Activated T-cell treated with anti-CD3 and anti-CD28 coated beads, Interleukin-2, amount 50 U/mL, for 72 hours (primary cell): Measurements from ENCODE around the gene CTSS. TPM values are rescaled to one million over a fixed set of nuclear protein-coding genes. Genes with fewer than 3 reads are reported as not detected.

Experiments
- ATAC-seq, 2 donors: fragments of 150-1000 bp; cut with Tn5 transposase; replicated peaks in 1 of 2; 2 replicates each; pipeline ENCODE4 v1.10.0; 2021; ENCODE audit warnings: moderate library complexity in 2 of 2, mild to moderate bottlenecking in 1 of 2
- DNase-seq, 2 donors: peaks; one replicate each; pipeline ENCODE4 v3.0.0; 2021 to 2022; ENCODE audit warnings: mixed read lengths in 1 of 2
- H3K27ac Mint-ChIP-seq: one replicate; pipeline ENCODE4 v1.8.0; 2022; ENCODE audit warnings: mild to moderate bottlenecking, moderate library complexity, mixed read lengths
- H3K27me3 Mint-ChIP-seq: one replicate; pipeline ENCODE4 v1.8.0; 2022; ENCODE audit warnings: low read depth, mixed read lengths
- H3K36me3 Mint-ChIP-seq, 2 donors: one replicate each; pipeline ENCODE4 v1.8.0; 2022; ENCODE audit warnings: mixed read lengths in 2 of 2, mild to moderate bottlenecking in 1 of 2; ENCODE audit not compliant: insufficient read depth in 2 of 2
- H3K4me1 Mint-ChIP-seq: one replicate; pipeline ENCODE4 v1.8.0; 2022; ENCODE audit warnings: low read depth, mixed read lengths
- H3K4me3 Mint-ChIP-seq, 2 donors: one replicate each; pipeline ENCODE4 v1.8.0; 2022; ENCODE audit warnings: mild to moderate bottlenecking in 2 of 2, mixed read lengths in 2 of 2, moderate library complexity in 2 of 2
- H3K9me3 Mint-ChIP-seq, 2 donors: one replicate each; pipeline ENCODE4 v1.8.0; 2022; ENCODE audit warnings: mixed read lengths in 2 of 2
- total RNA-seq, 2 donors: library from RNA; stranded (reverse); gene quantifications; one replicate each; pipeline ENCODE4 v1.2.3, GENCODE V29; 2022

The CTSS gene
- total RNA-seq, 2 donors from 2014 or later = 47.1 to 70.8 TPM

DNA sequence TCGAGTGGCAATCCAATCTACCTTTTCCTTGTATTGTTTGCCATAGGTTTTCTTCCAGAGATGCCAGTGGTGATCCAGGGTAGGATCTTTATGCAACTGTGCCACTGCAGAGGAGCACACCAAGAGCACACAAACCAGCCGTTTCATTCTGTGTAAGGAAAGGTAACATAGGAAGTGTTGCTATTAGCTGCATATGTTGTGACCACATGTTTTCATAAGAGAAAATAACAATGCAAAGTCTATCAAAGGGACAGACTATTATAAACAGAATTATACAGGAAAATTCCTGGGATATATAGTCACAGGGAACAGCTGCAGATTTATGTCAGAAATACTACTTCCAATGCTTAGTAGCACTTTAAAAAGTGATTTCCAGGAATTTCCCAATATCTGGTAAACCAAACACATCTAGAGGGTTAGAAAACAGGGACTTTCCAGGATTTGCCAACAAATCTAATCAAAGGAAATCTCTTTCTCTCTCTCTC is 919 bp downstream of the CTSS start:
- H3K4me1 Mint-ChIP-seq = peaks cover 66% of the 10 kb centered on the region
- H3K27ac Mint-ChIP-seq = peak overlapping the region; percentile 98
- no peaks in the 10 kb centered on the region for H3K9me3 Mint-ChIP-seq
- DNase-seq = no peak
- ATAC-seq = peak in 1 of 2 donors; percentile 39
- peaks cover 10 to 22% of the 10 kb centered on the region in 2 donors for H3K36me3 Mint-ChIP-seq
- H3K4me3 Mint-ChIP-seq = peak overlapping the region; percentile 93 to 95
- no peaks in the 10 kb centered on the region for H3K27me3 Mint-ChIP-seq

DNA sequence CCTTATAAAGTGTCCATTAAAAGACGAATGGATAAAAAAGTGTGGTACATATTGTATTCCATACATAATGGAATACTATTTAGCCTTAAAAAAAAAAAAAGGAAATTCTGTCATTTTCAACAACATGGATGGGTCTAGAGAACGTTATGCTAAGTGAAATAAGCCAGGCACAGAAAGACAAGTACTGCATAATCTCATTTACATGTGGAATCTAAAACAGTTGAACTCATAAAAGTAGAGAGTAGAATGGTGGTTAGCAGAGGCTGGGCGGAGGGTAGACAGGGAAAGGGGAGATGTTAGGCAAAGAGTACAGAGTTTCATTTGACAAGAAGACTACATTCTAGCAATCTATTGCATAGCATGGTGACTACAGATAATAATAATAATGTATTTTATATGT is 2.6 kb downstream of the CTSS start:
- DNase-seq = no peak
- peaks cover 66% of the 10 kb centered on the region for H3K4me1 Mint-ChIP-seq
- ATAC-seq = no peak
- peaks cover 10 to 22% of the 10 kb centered on the region in 2 donors for H3K36me3 Mint-ChIP-seq
- H3K9me3 Mint-ChIP-seq = no peaks in the 10 kb centered on the region
- no peaks in the 10 kb centered on the region for H3K27me3 Mint-ChIP-seq
- H3K27ac Mint-ChIP-seq = no peak overlapping the region
- peak overlapping the region; percentile 10 to 46 for H3K4me3 Mint-ChIP-seq

DNA sequence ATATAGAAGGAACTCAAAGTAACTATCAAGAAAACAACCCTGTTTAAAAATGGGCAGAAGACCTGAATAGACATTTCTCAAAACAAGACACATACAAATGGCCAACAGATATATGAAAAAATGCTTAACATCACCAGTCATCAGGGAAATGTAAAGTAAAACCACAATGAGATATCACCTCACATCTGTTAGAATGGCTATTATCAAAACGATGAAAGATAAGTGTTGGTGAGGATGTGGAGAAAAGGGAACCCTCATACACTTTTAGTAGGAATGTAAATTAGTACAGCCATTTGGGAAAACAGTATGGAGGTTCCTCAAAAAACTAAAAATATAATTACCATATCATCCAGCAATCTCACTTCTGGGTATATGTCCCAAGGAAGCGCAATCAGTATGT is 3.0 kb downstream of the CTSS start:
- DNase-seq (no peak), ATAC-seq (no peak)
- no peaks in the 10 kb centered on the region for H3K27me3 Mint-ChIP-seq
- no peak overlapping the region for H3K27ac Mint-ChIP-seq
- H3K4me3 Mint-ChIP-seq = peak overlapping the region; percentile 3 to 46
- peaks cover 64% of the 10 kb centered on the region for H3K4me1 Mint-ChIP-seq
- no peaks in the 10 kb centered on the region for H3K9me3 Mint-ChIP-seq
- peaks cover 12 to 22% of the 10 kb centered on the region in 2 donors for H3K36me3 Mint-ChIP-seq

DNA sequence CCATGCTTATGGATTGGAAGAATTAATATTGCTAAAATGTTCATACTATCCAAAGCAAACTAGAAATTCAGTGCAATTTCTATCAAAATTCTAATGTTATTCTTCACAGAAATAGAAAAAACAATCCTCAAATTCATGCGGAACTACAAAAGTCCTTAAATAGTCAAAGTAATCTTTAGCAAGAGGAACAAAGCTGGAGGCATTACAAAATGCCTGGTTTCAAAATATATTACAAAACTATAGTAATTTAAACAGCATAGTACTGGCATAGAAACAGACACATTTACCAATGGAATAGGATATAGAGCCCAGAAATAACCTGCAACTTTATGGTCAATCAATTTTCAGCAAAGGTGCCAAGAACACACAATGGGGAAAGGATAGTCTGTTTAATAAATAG is 3.8 kb downstream of the CTSS start:
- DNase-seq (no peak), ATAC-seq (no peak)
- Mint-ChIP-seq H3K36me3 (peaks cover 12 to 22% of the 10 kb centered on the region in 2 donors), H3K27ac (no peak overlapping the region), H3K9me3 (no peaks in the 10 kb centered on the region), H3K27me3 (no peaks in the 10 kb centered on the region), H3K4me1 (peaks cover 56% of the 10 kb centered on the region), H3K4me3 (no peak overlapping the region)

DNA sequence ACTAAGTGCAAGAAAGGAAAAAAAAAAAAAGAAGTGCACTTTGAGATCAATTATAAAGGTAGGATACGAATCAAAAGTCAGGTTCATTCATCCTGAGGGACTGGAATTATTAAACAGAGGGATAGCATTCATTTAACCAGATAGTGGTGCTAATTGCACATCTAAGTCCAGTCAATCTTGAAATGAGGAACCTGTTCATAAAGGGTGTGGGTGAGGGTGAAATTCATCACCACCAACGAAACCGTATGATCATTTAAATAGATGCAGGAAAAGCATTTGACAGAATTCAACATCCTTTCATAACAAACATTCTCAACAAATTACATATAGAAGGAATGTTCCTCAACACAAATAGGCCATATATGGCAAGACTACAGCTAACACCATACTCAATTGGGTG is 5.6 kb downstream of the CTSS start:
- Mint-ChIP-seq H3K9me3 (no peaks in the 10 kb centered on the region), H3K36me3 (peaks cover 8 to 20% of the 10 kb centered on the region in 2 donors), H3K4me3 (no peak overlapping the region), H3K27me3 (no peaks in the 10 kb centered on the region), H3K27ac (peak overlapping the region; percentile 36), H3K4me1 (peaks cover 41% of the 10 kb centered on the region)
- no peak for DNase-seq
- ATAC-seq = no peak

DNA sequence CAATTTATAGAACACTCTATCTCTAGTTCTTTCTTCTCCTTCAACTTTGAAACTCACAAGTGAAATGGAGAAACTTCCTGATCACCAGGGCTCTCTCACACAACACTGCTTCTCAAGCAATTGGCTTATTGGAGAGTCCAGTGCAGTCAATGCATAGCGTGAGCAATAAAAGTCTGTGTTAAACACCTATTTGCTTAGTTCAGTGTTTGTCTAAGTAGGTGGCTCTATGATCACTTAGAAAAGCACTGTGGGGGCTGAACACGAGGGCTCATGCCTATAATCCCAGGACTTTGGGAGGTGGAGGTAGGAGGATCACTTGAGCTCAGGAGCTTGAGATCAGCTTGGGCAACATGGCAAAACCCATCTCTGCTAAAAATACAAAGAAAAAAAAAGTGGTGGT is 12.2 kb downstream of the CTSS start:
- no peaks in the 10 kb centered on the region for H3K27me3 Mint-ChIP-seq
- H3K36me3 Mint-ChIP-seq = peaks cover 6 to 8% of the 10 kb centered on the region in 2 donors
- no peaks in the 10 kb centered on the region for H3K9me3 Mint-ChIP-seq
- DNase-seq = no peak
- H3K27ac Mint-ChIP-seq = peak overlapping the region; percentile 74
- no peaks in the 10 kb centered on the region for H3K4me1 Mint-ChIP-seq
- ATAC-seq = no peak
- H3K4me3 Mint-ChIP-seq = no peak overlapping the region

DNA sequence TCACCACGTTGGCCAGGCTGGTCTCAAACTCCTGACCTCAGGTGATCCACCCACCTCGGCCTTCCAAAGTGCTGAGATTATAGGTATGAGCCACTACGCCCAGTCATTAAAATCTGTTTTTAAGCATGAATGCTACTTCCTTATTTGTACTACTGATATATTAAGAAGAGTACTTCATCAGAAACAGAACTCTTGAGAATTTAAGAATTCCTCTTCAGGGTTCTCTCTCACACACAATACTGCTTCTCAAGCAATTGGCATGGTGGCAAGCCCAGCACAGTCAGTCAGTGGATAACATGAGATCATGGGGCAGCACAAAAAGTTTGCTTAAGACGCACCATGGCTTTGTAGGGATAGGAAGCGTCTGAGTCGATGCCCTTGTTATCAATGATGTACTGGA is 14.1 kb downstream of the CTSS start:
- Mint-ChIP-seq H3K27me3 (no peaks in the 10 kb centered on the region), H3K36me3 (peaks cover 6% of the 10 kb centered on the region in 2 donors), H3K27ac (no peak overlapping the region), H3K4me1 (no peaks in the 10 kb centered on the region), H3K4me3 (no peak overlapping the region), H3K9me3 (no peaks in the 10 kb centered on the region)
- DNase-seq (no peak), ATAC-seq (no peak)

DNA sequence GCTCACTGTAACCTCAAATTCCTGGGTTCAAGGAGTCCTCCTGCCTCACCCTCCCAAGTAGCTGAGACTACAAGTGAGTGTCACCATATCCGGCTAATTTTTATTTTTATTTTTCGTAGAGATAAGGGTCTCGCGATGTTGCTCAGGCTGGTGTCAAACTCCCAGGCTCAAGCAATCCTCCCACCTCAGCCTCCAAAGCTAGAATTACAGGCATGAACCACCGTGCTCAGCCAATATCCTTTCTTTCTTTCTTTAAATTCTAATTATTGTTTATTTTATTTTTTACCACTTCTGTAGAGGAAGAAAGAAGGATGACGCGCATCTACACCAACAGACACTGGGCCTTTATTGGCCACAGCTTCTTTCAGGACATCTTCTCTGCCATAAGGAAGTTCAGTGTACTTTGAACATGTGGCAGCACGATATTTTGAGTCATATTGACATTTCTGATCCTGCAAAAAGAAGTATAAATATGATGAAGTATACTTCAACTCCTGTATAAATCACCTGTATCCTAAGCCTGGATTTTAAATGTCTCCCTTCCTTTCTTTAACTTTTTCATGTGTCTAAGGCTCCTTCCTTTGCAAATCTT is 15.8 kb downstream of the CTSS start:
- ATAC-seq (no peak), DNase-seq (no peak)
- Mint-ChIP-seq H3K27me3 (no peaks in the 10 kb centered on the region), H3K36me3 (peaks cover 6% of the 10 kb centered on the region in 2 donors), H3K9me3 (no peaks in the 10 kb centered on the region), H3K27ac (peak overlapping the region; percentile 59), H3K4me3 (no peak overlapping the region), H3K4me1 (no peaks in the 10 kb centered on the region)

DNA sequence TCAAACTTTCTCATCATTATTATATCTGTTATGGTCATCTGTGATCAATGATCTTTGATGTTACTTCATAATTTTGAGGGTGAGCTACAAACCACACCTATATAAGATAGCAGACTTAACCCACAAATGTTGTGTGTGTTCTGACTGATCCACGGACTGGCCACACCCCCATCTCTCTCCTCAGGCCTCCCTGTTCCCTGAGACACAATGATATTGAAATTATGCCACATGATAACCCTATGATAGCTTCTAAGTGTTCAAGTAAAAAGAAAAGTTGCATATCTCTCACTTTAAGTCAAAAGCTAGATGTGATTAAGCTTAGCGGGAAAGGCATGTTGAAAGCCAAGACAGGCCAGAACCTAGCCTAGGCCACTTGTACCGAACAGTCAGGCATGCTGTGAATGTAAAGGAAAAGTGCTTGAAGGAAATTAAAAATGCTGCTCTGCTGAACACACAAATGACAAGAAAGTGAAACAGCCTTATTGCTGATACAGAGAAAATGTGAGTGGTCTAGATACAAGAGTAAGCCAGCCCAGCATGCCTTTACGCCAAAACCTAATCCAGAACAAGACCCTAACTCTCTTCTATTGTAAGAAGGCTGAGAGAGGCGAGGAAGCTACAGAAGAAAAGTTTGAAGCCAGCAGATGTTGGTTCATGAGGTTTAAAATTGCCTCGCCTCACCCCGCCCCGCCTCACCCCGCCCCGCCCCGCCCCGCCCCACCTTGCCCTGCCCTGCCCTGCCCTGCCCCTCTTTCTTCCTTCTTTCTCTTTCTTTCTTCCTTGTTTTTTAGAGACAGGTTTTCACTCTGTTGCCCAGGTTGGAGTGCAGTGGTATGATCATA is 16.5 kb downstream of the CTSS start:
- Mint-ChIP-seq H3K27ac (no peak overlapping the region), H3K36me3 (peaks cover 2 to 6% of the 10 kb centered on the region in 2 donors), H3K4me1 (no peaks in the 10 kb centered on the region), H3K4me3 (no peak overlapping the region), H3K27me3 (no peaks in the 10 kb centered on the region), H3K9me3 (no peaks in the 10 kb centered on the region)
- ATAC-seq = peak in 1 of 2 donors; percentile 60
- no peak for DNase-seq

DNA sequence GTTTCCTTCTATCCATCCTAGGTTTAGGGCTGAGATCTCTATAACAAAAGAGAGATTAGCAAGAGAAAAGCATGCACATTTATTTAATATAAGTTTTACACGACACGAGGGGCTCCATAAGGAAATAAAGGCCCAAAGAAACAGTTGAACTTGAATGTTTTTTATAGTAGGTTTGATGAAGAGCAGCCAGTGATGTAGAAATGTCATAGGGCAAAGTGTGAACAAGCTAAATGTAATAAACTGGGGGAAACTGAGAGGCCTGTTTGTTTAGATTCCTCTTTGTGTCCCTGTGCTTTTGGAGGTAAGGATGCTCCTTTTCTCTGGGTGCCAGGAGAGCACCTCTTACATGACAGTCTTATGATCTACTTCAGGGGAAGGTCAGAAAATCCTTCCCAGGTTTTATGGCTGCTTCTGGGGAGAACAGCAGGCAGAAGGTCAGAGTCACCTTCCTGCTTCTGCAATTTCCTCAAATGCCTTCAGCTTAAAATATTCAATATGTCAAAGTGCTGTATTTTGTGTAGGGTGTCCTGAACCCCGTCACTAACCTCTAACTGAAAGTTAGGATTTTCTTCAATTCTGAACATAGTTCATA is 35.4 kb downstream of the CTSS start:
- Mint-ChIP-seq H3K4me1 (no peaks in the 10 kb centered on the region), H3K9me3 (no peaks in the 10 kb centered on the region), H3K27ac (no peak overlapping the region), H3K4me3 (no peak overlapping the region), H3K27me3 (no peaks in the 10 kb centered on the region), H3K36me3 (no peaks in the 10 kb centered on the region)
- ATAC-seq = no peak
- DNase-seq = no peak

DNA sequence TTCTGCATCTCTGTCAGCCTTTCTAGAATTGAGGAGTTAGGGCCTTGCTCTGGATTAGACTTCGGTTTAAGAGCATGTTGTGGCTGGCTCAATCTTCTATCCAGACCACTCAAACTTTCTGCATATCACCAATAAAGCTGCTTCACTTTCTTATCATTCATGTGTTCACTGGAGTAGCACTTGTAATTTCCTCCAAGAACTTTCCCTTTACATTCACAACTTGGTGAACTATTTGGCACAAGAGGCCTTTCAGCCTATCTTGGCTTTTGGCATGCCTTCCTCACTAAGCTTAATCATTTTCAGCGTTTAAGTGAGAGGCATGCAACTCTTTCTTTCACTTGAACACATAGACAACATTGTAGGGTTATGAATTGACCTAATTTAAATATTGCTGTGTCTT is 41.2 kb downstream of the CTSS start:
- no peaks in the 10 kb centered on the region for H3K36me3 Mint-ChIP-seq

DNA sequence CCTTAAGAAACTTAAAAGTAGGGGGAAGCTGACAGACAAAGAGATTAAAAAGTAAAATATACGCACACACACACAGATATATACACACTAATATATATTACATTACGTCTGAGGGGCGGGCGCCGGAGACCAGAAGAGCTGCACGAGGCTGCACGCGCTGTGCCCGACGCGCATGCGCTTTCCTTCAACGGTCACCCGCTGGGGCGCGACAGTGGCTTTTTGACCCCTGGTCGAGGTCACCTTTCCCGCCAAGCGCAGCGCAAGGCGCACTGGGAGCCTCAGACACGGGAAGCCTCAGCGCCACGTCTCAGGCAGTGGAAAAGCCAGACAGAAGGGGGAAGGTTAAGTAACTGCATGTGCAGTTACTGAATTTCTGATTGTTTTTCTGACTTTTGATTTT is 44.9 kb downstream of the CTSS start, which contains the start of gene HORMAD1:
Gene HORMAD1, minus strand, starts transcription at position 193 of the 400 bp plus-strand sequence. CDS start 1,390 bp downstream, outside the sequence.
- Mint-ChIP-seq H3K4me1 (no peaks in the 10 kb centered on the region), H3K27ac (no peak within 1 kb of the TSS), H3K9me3 (no peaks in the 10 kb centered on the region), H3K4me3 (no peak within 1 kb of the TSS), H3K27me3 (peaks cover 5% of the 10 kb centered on the region), H3K36me3 (no peaks in the 10 kb centered on the region)
- ATAC-seq (no peak), DNase-seq (no peak)

More for the DNA sequence above, 41.2 kb downstream of the CTSS start:
- Mint-ChIP-seq H3K27ac (no peak overlapping the region), H3K27me3 (peaks cover 5% of the 10 kb centered on the region), H3K9me3 (no peaks in the 10 kb centered on the region), H3K4me1 (no peaks in the 10 kb centered on the region), H3K4me3 (no peak overlapping the region)
- no peak for DNase-seq
- ATAC-seq = no peak

DNA sequence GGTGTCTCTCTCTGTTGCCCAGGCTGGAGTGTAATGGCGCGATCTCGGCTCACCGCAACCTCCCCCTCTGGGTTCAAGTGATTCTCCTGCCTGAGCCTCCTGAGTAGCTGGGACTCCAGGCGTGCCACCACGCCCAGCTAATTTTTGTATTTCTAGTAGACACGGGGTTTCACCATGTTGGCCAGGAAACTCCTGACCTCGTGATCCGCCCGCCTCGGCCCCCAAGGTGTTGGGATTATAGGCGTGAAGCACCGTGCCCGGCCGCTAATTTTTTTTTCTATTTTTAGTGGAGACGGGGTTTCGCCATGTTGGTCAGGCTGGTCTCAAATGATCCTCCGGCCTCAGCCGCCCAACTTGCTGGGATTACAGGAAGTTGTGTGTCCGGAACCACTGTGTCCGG is 45.5 kb downstream of the CTSS start:
- Mint-ChIP-seq H3K36me3 (no peaks in the 10 kb centered on the region), H3K4me3 (no peak overlapping the region), H3K9me3 (no peaks in the 10 kb centered on the region), H3K4me1 (no peaks in the 10 kb centered on the region), H3K27ac (no peak overlapping the region), H3K27me3 (peaks cover 5% of the 10 kb centered on the region)
- DNase-seq = no peak
- no peak for ATAC-seq
